ENCODE measurements around the gene RCC2.
A peak's percentile ranks its signal among the peaks of the same experiment; 100 is the strongest.
"Not testable (repeated sequence)": the region's sequence is repeated elsewhere in the genome, so short reads cannot be mapped to it uniquely, and the experiment has no call there.

Gene RCC2

GRCh38 chr1:17419626-17420328 lies 19.7 kb downstream of the RCC2 start:
- DNase-seq (ENCODE audit: low read depth), result peak; percentile 45

- DNase-seq (ENCODE audit: low read depth), result no peak
These were observed 23.1 kb downstream of the RCC2 start for GRCh38 chr1:17416389-17416788.

- no peak for DNase-seq (ENCODE audit: low read depth)
These were observed 25.5 kb downstream of the RCC2 start for GRCh38 chr1:17414022-17414421.

DNA sequence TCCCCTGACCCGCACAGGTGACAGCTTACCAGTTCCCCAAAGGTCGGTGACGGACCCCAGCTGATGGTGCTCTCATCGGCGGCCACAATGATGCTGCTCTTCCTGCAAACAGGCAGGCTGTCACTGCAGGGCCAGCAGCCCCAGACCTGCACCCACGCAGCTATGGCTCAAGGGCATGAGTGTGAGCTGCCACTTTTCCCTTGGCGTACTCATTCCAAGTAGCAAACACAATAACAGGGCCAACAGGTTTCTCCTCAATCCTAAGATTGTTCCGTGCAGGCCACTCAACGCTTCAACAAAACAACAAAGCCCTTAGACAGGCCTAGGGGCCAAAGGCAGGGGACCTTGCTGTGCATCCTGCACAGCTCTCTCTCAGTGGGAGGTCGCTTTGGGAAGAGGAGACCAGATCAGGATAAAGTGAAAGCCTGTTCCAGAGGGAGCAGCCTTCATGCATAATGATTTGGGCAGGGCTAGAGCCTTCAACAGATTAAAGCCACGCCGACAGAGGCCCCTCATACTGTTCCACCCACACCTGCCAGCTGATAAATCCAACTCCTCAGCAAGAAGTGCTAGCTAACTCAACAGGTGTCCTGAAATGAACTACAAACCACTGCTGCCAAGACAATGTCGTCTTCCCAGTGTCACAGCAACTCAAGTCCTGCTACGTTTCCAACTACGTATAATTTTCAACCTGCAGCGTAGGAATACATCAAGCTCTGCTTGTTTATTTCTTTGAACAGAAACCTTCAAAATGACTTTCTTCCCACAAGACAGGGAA lies 27.2 kb downstream of the RCC2 start:
- DNase-seq (ENCODE audit: low read depth), result no peak

GRCh38 chr1:17409391-17409811 lies 30.1 kb downstream of the RCC2 start:
- no peak for DNase-seq (ENCODE audit: low read depth)

DNA sequence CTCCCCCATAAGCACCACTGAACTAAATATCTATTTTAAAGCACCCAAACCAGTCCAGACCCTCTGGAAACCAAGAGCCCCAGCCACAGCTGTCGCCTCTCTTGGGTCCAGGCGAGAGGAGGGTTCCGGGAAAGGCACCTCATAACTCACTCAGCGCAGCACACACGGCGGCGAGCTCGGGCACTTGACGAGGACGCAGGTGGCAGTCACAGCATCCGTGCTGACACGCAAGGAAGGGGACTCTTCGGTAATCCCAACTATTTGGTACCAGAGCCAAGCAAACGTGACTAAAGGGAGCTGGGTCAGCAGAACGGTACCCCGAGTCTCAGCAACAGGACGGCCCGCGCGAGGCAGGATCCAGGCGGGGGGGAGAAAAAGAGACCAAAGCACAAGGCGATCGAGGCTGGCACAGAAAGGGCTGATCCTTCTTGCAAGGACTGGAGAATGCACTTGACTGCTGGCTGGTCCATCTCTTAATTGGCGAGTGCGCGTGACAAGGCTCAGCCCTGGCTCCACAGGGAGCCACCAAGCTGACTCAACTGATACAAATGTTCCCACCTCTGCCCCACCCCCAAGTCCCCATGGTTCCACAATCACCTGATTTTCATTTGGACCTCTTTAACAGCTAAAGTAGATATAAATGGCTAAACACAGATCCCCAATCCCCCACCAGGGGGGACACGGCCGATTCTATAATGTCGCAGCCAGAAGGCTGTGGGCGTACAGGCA lies 31.5 kb downstream of the RCC2 start:
- DNase-seq (ENCODE audit: low read depth), result not testable (repeated sequence)

DNA sequence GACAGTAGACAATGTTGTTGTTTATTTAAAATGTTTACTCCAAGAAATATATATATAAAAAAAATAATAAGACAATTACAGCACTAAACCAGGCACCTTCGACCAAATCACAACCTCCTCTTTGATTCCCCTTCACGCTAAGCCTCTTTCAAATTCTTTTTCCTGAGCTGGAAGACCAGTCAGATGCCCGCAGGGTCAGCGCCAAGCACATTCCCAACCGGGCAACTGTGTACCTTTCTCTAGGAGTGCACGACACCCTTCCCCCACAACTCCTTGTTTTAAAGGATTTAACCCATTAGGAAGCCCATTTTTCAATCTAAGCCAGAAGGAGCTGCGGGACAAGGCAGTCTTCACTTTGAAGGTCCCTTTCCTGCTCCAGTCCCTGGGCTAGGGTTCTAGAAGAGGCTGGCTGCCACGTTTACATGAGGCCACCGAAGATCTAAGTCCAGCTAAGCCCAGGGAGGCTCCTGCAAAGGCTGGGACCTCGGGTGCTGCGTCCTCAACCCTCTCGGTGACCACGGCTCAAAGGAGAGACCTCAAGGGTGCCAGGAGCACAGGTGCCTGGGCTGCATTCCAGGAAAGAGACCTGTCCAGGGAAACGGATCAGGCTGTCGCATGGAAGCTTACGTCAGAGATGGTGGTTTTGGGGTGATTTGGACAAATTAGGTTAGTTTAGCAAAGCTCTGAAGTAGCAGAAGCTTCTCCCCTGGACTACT lies 32.6 kb downstream of the RCC2 start:
- not testable (repeated sequence) for DNase-seq (ENCODE audit: low read depth)

- DNase-seq (ENCODE audit: low read depth), result no peak
These were observed 33.3 kb downstream of the RCC2 start for GRCh38 chr1:17405898-17406759.

DNA sequence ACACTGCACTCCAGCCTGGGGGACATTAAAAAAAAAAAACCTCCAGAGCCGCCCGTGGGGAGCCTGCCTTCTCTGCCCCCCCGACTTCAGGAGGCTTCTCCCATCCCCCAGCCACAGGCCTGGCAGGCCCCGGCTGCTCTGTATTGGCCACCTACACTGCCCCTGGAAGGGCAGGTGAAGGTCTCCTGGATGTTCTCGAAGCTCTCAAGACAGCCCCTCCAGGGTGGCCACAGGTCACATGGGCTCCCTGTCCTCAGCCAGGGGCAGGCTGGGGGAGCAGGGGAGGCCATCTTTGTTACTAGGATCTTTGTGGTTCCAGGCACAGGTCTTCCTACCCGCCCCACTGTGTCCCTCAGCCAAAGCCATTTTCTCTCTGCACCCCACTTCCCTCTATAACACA lies 34.7 kb downstream of the RCC2 start:
- no peak for DNase-seq (ENCODE audit: low read depth)

- DNase-seq (ENCODE audit: low read depth), result no peak
These were observed 35.3 kb downstream of the RCC2 start for GRCh38 chr1:17404034-17404684.

GRCh38 chr1:17403081-17403480 lies 36.4 kb downstream of the RCC2 start:
- DNase-seq (ENCODE audit: low read depth), result no peak

GRCh38 chr1:17401841-17402240 lies 37.6 kb downstream of the RCC2 start:
- no peak for DNase-seq (ENCODE audit: low read depth)

DNA sequence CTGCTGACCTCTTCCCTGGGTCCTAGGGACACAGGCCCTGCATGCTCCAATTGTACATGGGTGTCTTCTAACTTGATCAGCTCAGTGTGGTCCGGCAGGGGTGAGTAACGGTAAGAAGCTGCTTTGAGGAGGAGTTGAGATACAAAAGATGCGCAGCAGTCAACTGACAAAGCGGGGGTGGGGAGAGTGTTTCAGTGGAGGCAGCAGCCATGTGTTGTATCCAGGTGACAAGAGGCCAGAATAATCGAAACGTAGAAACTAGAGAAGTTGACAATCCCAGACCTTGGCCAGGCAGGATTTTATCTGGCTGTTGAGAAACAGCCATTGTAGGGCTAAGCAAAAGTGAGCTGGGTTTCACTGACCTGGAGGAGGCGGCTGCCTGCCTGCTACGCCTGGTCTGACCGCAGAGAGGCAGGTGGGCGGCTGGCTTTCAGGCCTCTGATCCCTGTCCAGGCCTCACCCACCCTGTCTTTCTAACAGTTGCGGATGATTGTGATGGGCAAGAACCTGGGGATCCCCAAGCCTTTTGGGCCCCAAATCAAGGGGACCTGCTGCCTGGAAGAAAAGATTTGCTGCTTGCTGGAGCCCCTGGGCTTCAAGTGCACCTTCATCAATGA lies 38.6 kb downstream of the RCC2 start:
- DNase-seq (ENCODE audit: low read depth), result no peak

DNA sequence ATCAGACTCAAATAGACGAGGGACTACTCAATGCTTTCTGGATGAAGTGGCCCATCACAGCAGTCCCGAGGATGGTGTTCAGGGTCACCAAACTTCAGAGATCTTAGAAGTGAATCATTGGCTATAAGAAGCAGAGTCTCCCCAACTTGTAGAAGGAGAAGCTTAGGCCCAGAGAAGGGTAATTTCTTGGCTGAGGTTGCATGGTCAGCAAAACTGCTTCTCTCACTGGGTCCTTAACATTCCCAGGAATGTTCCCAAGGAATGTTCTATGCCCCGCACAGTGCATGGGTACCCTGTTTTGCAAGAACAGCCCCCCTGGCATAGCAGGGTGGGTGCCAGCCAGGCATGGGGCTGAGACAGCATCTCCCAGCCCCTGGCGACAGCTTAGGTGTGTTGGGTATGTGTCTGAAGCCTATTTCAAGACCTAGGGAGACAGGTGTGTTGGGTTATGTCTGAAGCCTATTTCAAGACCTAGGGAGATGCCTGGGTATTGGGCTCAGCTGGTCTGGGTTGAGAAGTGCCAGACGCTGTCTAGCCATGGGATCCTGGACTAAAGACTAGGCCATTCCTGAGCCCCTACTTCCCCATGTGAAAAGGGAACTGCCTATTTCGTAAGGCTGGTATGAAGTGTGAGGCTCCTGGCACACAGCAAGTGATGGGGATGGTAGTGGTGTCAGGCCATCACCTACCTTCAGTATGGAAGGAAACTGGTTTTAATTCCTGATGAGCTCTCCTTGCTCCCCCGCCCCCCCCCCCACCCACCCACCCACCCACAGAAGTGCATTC lies 41.4 kb downstream of the RCC2 start:
- DNase-seq (ENCODE audit: low read depth), result no peak

GRCh38 chr1:17393230-17393629 lies 46.2 kb downstream of the RCC2 start:
- no peak for DNase-seq (ENCODE audit: low read depth)

GRCh38 chr1:17392199-17392740 lies 47.2 kb downstream of the RCC2 start:
- no peak for DNase-seq (ENCODE audit: low read depth)

- no peak for DNase-seq (ENCODE audit: low read depth)
These were observed 58.3 kb downstream of the RCC2 start for GRCh38 chr1:17381161-17381560.

GRCh38 chr1:17377325-17377953 lies 62.0 kb downstream of the RCC2 start:
- DNase-seq (ENCODE audit: low read depth), result no peak

GRCh38 chr1:17375651-17376050 lies 63.8 kb downstream of the RCC2 start:
- no peak for DNase-seq (ENCODE audit: low read depth)

Measured in stimulated activated CD8-positive, alpha-beta memory T cell treated with anti-CD3 and anti-CD28 coated beads, Interleukin-15, amount 100 ng/mL, for 1 hour (primary cell).